Neutrophil (primary cell): ENCODE results near the gene TCERG1L.

Source experiments
- H3K27ac ChIP-seq: fragments of 200-600 bp; sonication (generic); 2 replicates; pipeline ENCODE4 v1.5.1; 2016; ENCODE audit warnings: mild to moderate bottlenecking, moderate library complexity
- H3K27me3 ChIP-seq: fragments of 200-600 bp; sonication (generic); 2 replicates; pipeline ENCODE4 v1.6.0; 2016; ENCODE audit warnings: mild to moderate bottlenecking
- H3K36me3 ChIP-seq: fragments of 200-600 bp; sonication (generic); 2 replicates; pipeline ENCODE4 v1.5.1; 2017
- H3K4me1 ChIP-seq, 2 experiments: fragments of 200-600 bp in 1 of 2; sonication (generic) in 1 of 2; 1 replicate in 1 of 2; 2 replicates in 1 of 2; pipeline versions ENCODE4 v1.5.1 to v1.6.1; 2013 to 2016; ENCODE audit warnings: low read depth in 1 of 2, low read length in 1 of 2, mild to moderate bottlenecking in 1 of 2, moderate library complexity in 1 of 2; ENCODE audit not compliant: control insufficient read depth in 1 of 2, insufficient read depth in 1 of 2
- H3K4me3 ChIP-seq, 2 experiments: fragments of 200-600 bp in 1 of 2; sonication (generic) in 1 of 2; 1 replicate in 1 of 2; 2 replicates in 1 of 2; pipeline ENCODE4 v1.5.1; 2013 to 2016; ENCODE audit warnings: low read depth in 1 of 2, low read length in 1 of 2, mild to moderate bottlenecking in 1 of 2, moderate library complexity in 1 of 2
- H3K9me3 ChIP-seq: fragments of 200-600 bp; sonication (generic); 2 replicates; pipeline ENCODE4 v1.5.1; 2016
- TF ChIP-seq, protein P1 (sequence below): fragments of 200-600 bp; sonication (generic); IDR thresholded peaks from 2 replicates; pipeline ENCODE4 v1.5.1; 2016; ENCODE audit warnings: antibody characterized with exemption

The TCERG1L gene

GRCh38 chr10:131204406-131205152 lies 106.9 kb downstream of the TCERG1L start:
- no peaks in the 10 kb centered on the region for H3K4me1 ChIP-seq

GRCh38 chr10:131203456-131204357 lies 107.8 kb downstream of the TCERG1L start:
- Histone ChIP-seq H3K4me1 (no peaks in the 10 kb centered on the region), H3K36me3 (no peaks in the 10 kb centered on the region), H3K9me3 (no peaks in the 10 kb centered on the region), H3K27ac (no peak overlapping the region), H3K4me3 (no peak overlapping the region), H3K27me3 (peaks cover 8% of the 10 kb centered on the region)
- TF ChIP-seq, protein P1, sequence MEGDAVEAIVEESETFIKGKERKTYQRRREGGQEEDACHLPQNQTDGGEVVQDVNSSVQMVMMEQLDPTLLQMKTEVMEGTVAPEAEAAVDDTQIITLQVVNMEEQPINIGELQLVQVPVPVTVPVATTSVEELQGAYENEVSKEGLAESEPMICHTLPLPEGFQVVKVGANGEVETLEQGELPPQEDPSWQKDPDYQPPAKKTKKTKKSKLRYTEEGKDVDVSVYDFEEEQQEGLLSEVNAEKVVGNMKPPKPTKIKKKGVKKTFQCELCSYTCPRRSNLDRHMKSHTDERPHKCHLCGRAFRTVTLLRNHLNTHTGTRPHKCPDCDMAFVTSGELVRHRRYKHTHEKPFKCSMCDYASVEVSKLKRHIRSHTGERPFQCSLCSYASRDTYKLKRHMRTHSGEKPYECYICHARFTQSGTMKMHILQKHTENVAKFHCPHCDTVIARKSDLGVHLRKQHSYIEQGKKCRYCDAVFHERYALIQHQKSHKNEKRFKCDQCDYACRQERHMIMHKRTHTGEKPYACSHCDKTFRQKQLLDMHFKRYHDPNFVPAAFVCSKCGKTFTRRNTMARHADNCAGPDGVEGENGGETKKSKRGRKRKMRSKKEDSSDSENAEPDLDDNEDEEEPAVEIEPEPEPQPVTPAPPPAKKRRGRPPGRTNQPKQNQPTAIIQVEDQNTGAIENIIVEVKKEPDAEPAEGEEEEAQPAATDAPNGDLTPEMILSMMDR = no peak

More at GRCh38 chr10:131204406-131205152, 106.9 kb downstream of the TCERG1L start:
- H3K36me3 ChIP-seq = no peaks in the 10 kb centered on the region
- H3K27me3 ChIP-seq = peaks cover 5% of the 10 kb centered on the region
- no peak overlapping the region for H3K4me3 ChIP-seq
- TF ChIP-seq, protein P1 = no peak
- H3K9me3 ChIP-seq = no peaks in the 10 kb centered on the region
- H3K27ac ChIP-seq = no peak overlapping the region

- Histone ChIP-seq H3K4me1 (no peaks in the 10 kb centered on the region), H3K4me3 (no peak overlapping the region), H3K36me3 (no peaks in the 10 kb centered on the region), H3K27me3 (peaks cover 8% of the 10 kb centered on the region), H3K9me3 (no peaks in the 10 kb centered on the region), H3K27ac (no peak overlapping the region)
- TF ChIP-seq, protein P1 = no peak
Measured at GRCh38 chr10:131202990-131203389, 108.5 kb downstream of the TCERG1L start.

- Histone ChIP-seq H3K9me3 (no peaks in the 10 kb centered on the region), H3K4me1 (no peaks in the 10 kb centered on the region), H3K36me3 (no peaks in the 10 kb centered on the region), H3K27me3 (peaks cover 8% of the 10 kb centered on the region), H3K27ac (no peak overlapping the region), H3K4me3 (no peak overlapping the region)
- TF ChIP-seq, protein P1 = no peak
Measured at GRCh38 chr10:131201741-131202515, 109.6 kb downstream of the TCERG1L start.

- no peaks in the 10 kb centered on the region for H3K9me3 ChIP-seq
- H3K27me3 ChIP-seq = peaks cover 8% of the 10 kb centered on the region
- H3K4me1 ChIP-seq = no peaks in the 10 kb centered on the region
- no peak overlapping the region for H3K27ac ChIP-seq
- no peak overlapping the region for H3K4me3 ChIP-seq
- TF ChIP-seq, protein P1 = no peak
- H3K36me3 ChIP-seq = no peaks in the 10 kb centered on the region
Measured at GRCh38 chr10:131200856-131201470, 110.6 kb downstream of the TCERG1L start.
